ENCODE measurements around the gene IL20. TPM values are rescaled to one million over a fixed set of nuclear protein-coding genes. Genes with fewer than 3 reads are reported as not detected.

Gene IL20
- total RNA-seq, 1 experiment from 2014 or later = not detected

GRCh38 chr1:206823727-206824126 is 41.7 kb upstream of the IL20 start:
- Histone ChIP-seq H3K4me3 (ENCODE audit: low read depth, low read length) (no peak overlapping the region), H3K27me3 (replicated peaks; ENCODE audit: control insufficient read depth, insufficient read depth, low read length) (no peaks in the 10 kb centered on the region), H3K9me3 (no peaks in the 10 kb centered on the region), H3K4me1 (no peaks in the 10 kb centered on the region), H3K36me3 (ENCODE audit: control insufficient read depth, insufficient read depth, low read length) (no peaks in the 10 kb centered on the region)
- Mint-ChIP-seq H3K36me3 (ENCODE audit: insufficient read depth, unreplicated experiment) (no peaks in the 10 kb centered on the region), H3K27ac (ENCODE audit: unreplicated experiment) (no peak overlapping the region), H3K27me3 (ENCODE audit: insufficient read depth, unreplicated experiment) (peaks cover 14% of the 10 kb centered on the region), H3K9me3 (ENCODE audit: unreplicated experiment) (no peaks in the 10 kb centered on the region), H3K4me3 (ENCODE audit: unreplicated experiment) (no peak overlapping the region), H3K4me1 (ENCODE audit: low read depth, unreplicated experiment) (no peaks in the 10 kb centered on the region)
- ChIA-PET CTCF (no interaction called here), POLR2A (no interaction called here)
- intact Hi-C loops (cut with micrococcal nuclease; ENCODE audit: unreplicated experiment) = no loop called here
- no peak for DNase-seq
- TF ChIP-seq, protein P1, sequence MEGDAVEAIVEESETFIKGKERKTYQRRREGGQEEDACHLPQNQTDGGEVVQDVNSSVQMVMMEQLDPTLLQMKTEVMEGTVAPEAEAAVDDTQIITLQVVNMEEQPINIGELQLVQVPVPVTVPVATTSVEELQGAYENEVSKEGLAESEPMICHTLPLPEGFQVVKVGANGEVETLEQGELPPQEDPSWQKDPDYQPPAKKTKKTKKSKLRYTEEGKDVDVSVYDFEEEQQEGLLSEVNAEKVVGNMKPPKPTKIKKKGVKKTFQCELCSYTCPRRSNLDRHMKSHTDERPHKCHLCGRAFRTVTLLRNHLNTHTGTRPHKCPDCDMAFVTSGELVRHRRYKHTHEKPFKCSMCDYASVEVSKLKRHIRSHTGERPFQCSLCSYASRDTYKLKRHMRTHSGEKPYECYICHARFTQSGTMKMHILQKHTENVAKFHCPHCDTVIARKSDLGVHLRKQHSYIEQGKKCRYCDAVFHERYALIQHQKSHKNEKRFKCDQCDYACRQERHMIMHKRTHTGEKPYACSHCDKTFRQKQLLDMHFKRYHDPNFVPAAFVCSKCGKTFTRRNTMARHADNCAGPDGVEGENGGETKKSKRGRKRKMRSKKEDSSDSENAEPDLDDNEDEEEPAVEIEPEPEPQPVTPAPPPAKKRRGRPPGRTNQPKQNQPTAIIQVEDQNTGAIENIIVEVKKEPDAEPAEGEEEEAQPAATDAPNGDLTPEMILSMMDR (IDR thresholded peaks at IDR 0.05; ENCODE audit: insufficient read depth in 1 of 2, low read depth in 1 of 2, low read length in 1 of 2, severe bottlenecking in 1 of 2, unreplicated experiment in 1 of 2) = no peak
- BruUV-seq (replicated peaks) = no TSS peak

DNA sequence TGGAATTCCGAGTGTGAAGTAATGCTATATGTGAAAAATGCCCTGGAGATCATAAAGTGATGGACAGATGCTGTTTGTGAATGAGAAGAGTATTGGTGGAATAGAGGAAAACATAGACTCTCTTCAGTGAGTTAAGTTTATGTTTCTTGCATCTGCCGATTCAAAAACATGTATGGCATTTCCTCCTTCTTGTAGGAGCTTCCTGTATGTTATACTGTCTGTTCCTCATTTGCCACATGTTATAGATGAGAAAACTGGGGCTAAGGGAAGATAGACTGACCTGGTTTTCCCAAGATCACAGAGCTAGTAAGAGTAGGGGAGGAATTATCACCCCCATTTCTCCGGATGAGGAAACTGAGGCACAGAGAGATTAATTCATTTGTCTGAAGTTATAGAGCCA is 41.1 kb upstream of the IL20 start:
- Histone ChIP-seq H3K36me3 (ENCODE audit: control insufficient read depth, insufficient read depth, low read length) (no peaks in the 10 kb centered on the region), H3K9me3 (no peaks in the 10 kb centered on the region), H3K27me3 (replicated peaks; ENCODE audit: control insufficient read depth, insufficient read depth, low read length) (no peaks in the 10 kb centered on the region), H3K4me3 (ENCODE audit: low read depth, low read length) (no peak overlapping the region), H3K4me1 (no peaks in the 10 kb centered on the region)
- Mint-ChIP-seq H3K36me3 (ENCODE audit: insufficient read depth, unreplicated experiment) (no peaks in the 10 kb centered on the region), H3K27ac (ENCODE audit: unreplicated experiment) (no peak overlapping the region), H3K4me1 (ENCODE audit: low read depth, unreplicated experiment) (no peaks in the 10 kb centered on the region), H3K4me3 (ENCODE audit: unreplicated experiment) (no peak overlapping the region), H3K9me3 (ENCODE audit: unreplicated experiment) (no peaks in the 10 kb centered on the region), H3K27me3 (ENCODE audit: insufficient read depth, unreplicated experiment) (peaks cover 18% of the 10 kb centered on the region)
- DNase-seq = no peak
- POLR2A ChIA-PET = no interaction called here
- CTCF ChIA-PET = no interaction called here
- TF ChIP-seq, protein P1 (IDR thresholded peaks at IDR 0.05; ENCODE audit: insufficient read depth in 1 of 2, low read depth in 1 of 2, low read length in 1 of 2, severe bottlenecking in 1 of 2, unreplicated experiment in 1 of 2) = no peak
- intact Hi-C loops (cut with micrococcal nuclease; ENCODE audit: unreplicated experiment) = no loop called here
- BruUV-seq (replicated peaks) = no TSS peak

GRCh38 chr1:206826394-206826793 is 39.0 kb upstream of the IL20 start:
- ChIA-PET CTCF (interaction anchor here (0.6 to 2.7 kb wide), 3 partner anchors 10 to 156 kb away, joined by 3 to 6 read pairs (median 3); no protein-coding TSS in a partner anchor), POLR2A (no interaction called here)
- Mint-ChIP-seq H3K27me3 (ENCODE audit: insufficient read depth, unreplicated experiment) (peaks cover 15% of the 10 kb centered on the region), H3K4me1 (ENCODE audit: low read depth, unreplicated experiment) (no peaks in the 10 kb centered on the region), H3K36me3 (ENCODE audit: insufficient read depth, unreplicated experiment) (no peaks in the 10 kb centered on the region), H3K9me3 (ENCODE audit: unreplicated experiment) (no peaks in the 10 kb centered on the region), H3K4me3 (ENCODE audit: unreplicated experiment) (no peak overlapping the region), H3K27ac (ENCODE audit: unreplicated experiment) (no peak overlapping the region)
- H3K4me3 ChIP-seq (ENCODE audit: low read depth, low read length) = no peak overlapping the region
- no peaks in the 10 kb centered on the region for H3K36me3 ChIP-seq (ENCODE audit: control insufficient read depth, insufficient read depth, low read length)
- H3K9me3 ChIP-seq = no peaks in the 10 kb centered on the region
- no peaks in the 10 kb centered on the region for H3K4me1 ChIP-seq
- TF ChIP-seq, protein P1 (IDR thresholded peaks at IDR 0.05; ENCODE audit: insufficient read depth in 1 of 2, low read depth in 1 of 2, low read length in 1 of 2, severe bottlenecking in 1 of 2, unreplicated experiment in 1 of 2) = no peak
- no peaks in the 10 kb centered on the region for H3K27me3 ChIP-seq (replicated peaks; ENCODE audit: control insufficient read depth, insufficient read depth, low read length)
- BruUV-seq (replicated peaks) = no TSS peak
- DNase-seq = no peak
- intact Hi-C loops (cut with micrococcal nuclease; ENCODE audit: unreplicated experiment) = no loop called here

Measured in Caco-2 (cell line).